DND-41 (cell line): ENCODE measurements around the gene APH1B.

Experiments
- ATAC-seq: fragments of 200-7000 bp; cut with Tn5 transposase; 3 replicates; pipeline ENCODE4 v1.9.1; 2021; ENCODE audit warnings: low read depth; ENCODE audit not compliant: insufficient read depth
- DNase-seq: peaks from one replicate; pipeline ENCODE4 v3.0.0-alpha.2; 2020
- H2AFZ ChIP-seq: 2 replicates; pipeline ENCODE4 v1.6.0; 2012; ENCODE audit warnings: low read depth, low read length
- H3K27ac ChIP-seq: 2 replicates; pipeline ENCODE4 v1.5.1; 2012; ENCODE audit warnings: low read length, inconsistent platforms
- H3K27me3 ChIP-seq: fragments of 200-600 bp; sonication (generic); 2 replicates; pipeline ENCODE4 v1.6.0; 2012; ENCODE audit warnings: low read length, mild to moderate bottlenecking, inconsistent platforms; ENCODE audit not compliant: insufficient read depth, poor library complexity
- H3K36me3 ChIP-seq: 2 replicates; pipeline ENCODE4 v1.5.1; 2012; ENCODE audit warnings: low read length, inconsistent platforms; ENCODE audit not compliant: insufficient read depth
- H3K4me1 ChIP-seq: 2 replicates; pipeline ENCODE4 v1.5.1; 2012; ENCODE audit warnings: mild to moderate bottlenecking, low read length; ENCODE audit not compliant: insufficient read depth
- H3K4me2 ChIP-seq: 2 replicates; pipeline ENCODE4 v1.6.0; 2012; ENCODE audit warnings: mild to moderate bottlenecking, moderate library complexity, low read length, inconsistent platforms; ENCODE audit not compliant: insufficient read depth
- H3K4me3 ChIP-seq, 2 experiments: fragments of 200-600 bp in 1 of 2; shearing (Covaris generic) in 1 of 2; 2 replicates each; pipeline ENCODE4 v1.5.1; 2012 to 2016; ENCODE audit warnings: inconsistent platforms in 2 of 2, low read length in 2 of 2, mild to moderate bottlenecking in 2 of 2, low read depth in 1 of 2, moderate library complexity in 1 of 2
- H3K79me2 ChIP-seq: 2 replicates; pipeline ENCODE4 v1.6.0; 2012; ENCODE audit warnings: low read length, inconsistent platforms; ENCODE audit not compliant: insufficient read depth
- H3K9ac ChIP-seq: 2 replicates; pipeline ENCODE4 v1.6.0; 2012; ENCODE audit warnings: low read depth, mild to moderate bottlenecking, inconsistent platforms, low read length, moderate library complexity
- H3K9me3 ChIP-seq: 2 replicates; pipeline ENCODE4 v1.5.1; 2012; ENCODE audit warnings: low read length, moderate library complexity, mild to moderate bottlenecking, inconsistent platforms; ENCODE audit not compliant: insufficient read depth, severe bottlenecking
- H4K20me1 ChIP-seq: 2 replicates; pipeline ENCODE4 v1.6.0; 2012; ENCODE audit warnings: low read length; ENCODE audit not compliant: insufficient read depth
- EZH2 ChIP-seq: IDR thresholded peaks from 3 replicates; pipeline ENCODE4 v1.6.1; 2012; ENCODE audit warnings: borderline replicate concordance, low read depth, mild to moderate bottlenecking, moderate library complexity, low read length, inconsistent platforms; ENCODE audit not compliant: severe bottlenecking
- TF ChIP-seq, protein P1 (sequence below): IDR thresholded peaks from 2 replicates; pipeline ENCODE4 v1.5.1; 2012; ENCODE audit warnings: borderline replicate concordance, low read length, moderate library complexity, mild to moderate bottlenecking; ENCODE audit not compliant: poor library complexity, severe bottlenecking; ENCODE audit errors: extremely low read depth

Gene APH1B

GRCh38 chr15:63251701-63252100 is 25.7 kb upstream of the APH1B start:
- TF ChIP-seq EZH2, result no peak
- TF ChIP-seq, protein P1, sequence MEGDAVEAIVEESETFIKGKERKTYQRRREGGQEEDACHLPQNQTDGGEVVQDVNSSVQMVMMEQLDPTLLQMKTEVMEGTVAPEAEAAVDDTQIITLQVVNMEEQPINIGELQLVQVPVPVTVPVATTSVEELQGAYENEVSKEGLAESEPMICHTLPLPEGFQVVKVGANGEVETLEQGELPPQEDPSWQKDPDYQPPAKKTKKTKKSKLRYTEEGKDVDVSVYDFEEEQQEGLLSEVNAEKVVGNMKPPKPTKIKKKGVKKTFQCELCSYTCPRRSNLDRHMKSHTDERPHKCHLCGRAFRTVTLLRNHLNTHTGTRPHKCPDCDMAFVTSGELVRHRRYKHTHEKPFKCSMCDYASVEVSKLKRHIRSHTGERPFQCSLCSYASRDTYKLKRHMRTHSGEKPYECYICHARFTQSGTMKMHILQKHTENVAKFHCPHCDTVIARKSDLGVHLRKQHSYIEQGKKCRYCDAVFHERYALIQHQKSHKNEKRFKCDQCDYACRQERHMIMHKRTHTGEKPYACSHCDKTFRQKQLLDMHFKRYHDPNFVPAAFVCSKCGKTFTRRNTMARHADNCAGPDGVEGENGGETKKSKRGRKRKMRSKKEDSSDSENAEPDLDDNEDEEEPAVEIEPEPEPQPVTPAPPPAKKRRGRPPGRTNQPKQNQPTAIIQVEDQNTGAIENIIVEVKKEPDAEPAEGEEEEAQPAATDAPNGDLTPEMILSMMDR, result no peak

GRCh38 chr15:63252292-63252691 is 25.1 kb upstream of the APH1B start:
- Histone ChIP-seq H3K27ac (no peak overlapping the region), H3K79me2 (no peaks in the 10 kb centered on the region), H3K4me1 (no peaks in the 10 kb centered on the region), H3K27me3 (no peaks in the 10 kb centered on the region), H3K4me2 (no peak overlapping the region), H2AFZ (no peak overlapping the region), H3K9ac (no peak overlapping the region), H4K20me1 (no peaks in the 10 kb centered on the region), H3K4me3 (no peak overlapping the region), H3K36me3 (peaks cover 34% of the 10 kb centered on the region), H3K9me3 (no peaks in the 10 kb centered on the region)
- no peak for ATAC-seq
- no peak for DNase-seq
- TF ChIP-seq, protein P1, result no peak
- no peak for TF ChIP-seq EZH2

More at GRCh38 chr15:63251701-63252100, 25.7 kb upstream of the APH1B start:
- peaks cover 34% of the 10 kb centered on the region for H3K36me3 ChIP-seq
- no peaks in the 10 kb centered on the region for H4K20me1 ChIP-seq
- DNase-seq (no peak), ATAC-seq (no peak)
- no peak overlapping the region for H3K9ac ChIP-seq
- no peak overlapping the region for H3K4me2 ChIP-seq
- H3K27ac ChIP-seq, result no peak overlapping the region
- no peaks in the 10 kb centered on the region for H3K27me3 ChIP-seq
- H3K4me3 ChIP-seq, result no peak overlapping the region
- no peaks in the 10 kb centered on the region for H3K79me2 ChIP-seq
- H2AFZ ChIP-seq, result no peak overlapping the region
- H3K9me3 ChIP-seq, result no peaks in the 10 kb centered on the region
- H3K4me1 ChIP-seq, result no peaks in the 10 kb centered on the region

GRCh38 chr15:63254991-63255390 is 22.4 kb upstream of the APH1B start:
- ATAC-seq (no peak), DNase-seq (no peak)
- Histone ChIP-seq H3K4me3 (no peak overlapping the region), H3K4me1 (no peaks in the 10 kb centered on the region), H3K27ac (no peak overlapping the region), H4K20me1 (no peaks in the 10 kb centered on the region), H3K79me2 (no peaks in the 10 kb centered on the region), H2AFZ (no peak overlapping the region), H3K36me3 (peaks cover 37% of the 10 kb centered on the region), H3K27me3 (no peaks in the 10 kb centered on the region), H3K4me2 (no peak overlapping the region), H3K9ac (no peak overlapping the region), H3K9me3 (no peaks in the 10 kb centered on the region)
- TF ChIP-seq, protein P1, result no peak
- TF ChIP-seq EZH2, result no peak

DNA sequence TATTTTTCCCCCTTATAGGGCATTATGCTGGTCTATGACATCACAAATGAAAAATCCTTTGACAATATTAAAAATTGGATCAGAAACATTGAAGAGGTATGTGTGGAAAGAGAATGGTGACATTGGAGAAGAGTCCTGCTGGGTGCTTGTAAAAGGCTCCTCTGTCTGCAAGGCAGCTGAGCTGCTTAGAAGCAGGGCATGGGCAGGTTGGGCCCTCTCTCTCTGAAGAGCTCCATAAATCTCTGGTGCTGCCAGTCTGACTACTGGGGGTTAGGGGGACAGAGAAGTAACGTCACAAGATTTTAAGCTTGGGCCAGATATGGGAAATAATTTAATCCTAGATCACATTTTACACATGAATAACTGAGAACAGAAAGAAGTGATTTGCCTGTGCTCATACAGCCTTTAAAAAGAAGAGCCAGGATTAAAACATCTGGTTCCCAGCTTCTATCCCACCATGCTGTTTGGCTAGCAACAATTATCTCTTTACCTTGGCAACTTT is 21.9 kb upstream of the APH1B start:
- Histone ChIP-seq H3K9ac (no peak overlapping the region), H3K27ac (no peak overlapping the region), H3K4me3 (no peak overlapping the region), H4K20me1 (no peaks in the 10 kb centered on the region), H3K27me3 (no peaks in the 10 kb centered on the region), H3K36me3 (peaks cover 36% of the 10 kb centered on the region), H2AFZ (no peak overlapping the region), H3K79me2 (no peaks in the 10 kb centered on the region), H3K9me3 (no peaks in the 10 kb centered on the region), H3K4me1 (no peaks in the 10 kb centered on the region), H3K4me2 (no peak overlapping the region)
- ATAC-seq (no peak), DNase-seq (no peak)
- no peak for TF ChIP-seq EZH2
